ENCODE data around the gene SLC2A4.
"Not testable (repeated sequence)": the region's sequence is repeated elsewhere in the genome, so short reads cannot be mapped to it uniquely, and the experiment has no call there.

SLC2A4 gene

DNA sequence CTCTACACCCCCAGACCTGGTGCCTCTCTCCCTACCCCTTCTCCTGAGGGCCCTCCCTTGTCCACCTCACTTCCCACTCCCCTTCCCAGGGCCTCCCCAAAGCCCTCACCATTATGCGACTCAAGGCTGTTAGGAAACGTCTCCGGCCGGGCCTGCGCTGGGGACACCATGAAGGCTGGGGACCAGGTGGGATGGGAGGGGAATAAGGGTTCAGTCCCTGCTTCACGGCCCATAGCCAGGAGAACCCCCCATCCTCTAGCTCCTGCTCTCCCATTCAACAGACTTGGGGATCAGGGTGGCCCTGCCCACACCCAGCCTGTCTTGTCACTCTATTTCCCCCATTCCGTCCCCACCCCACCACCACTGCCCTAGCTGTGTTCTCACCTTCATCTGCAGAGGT lies 45.5 kb downstream of the SLC2A4 start:
- DNase-seq = no peak

DNA sequence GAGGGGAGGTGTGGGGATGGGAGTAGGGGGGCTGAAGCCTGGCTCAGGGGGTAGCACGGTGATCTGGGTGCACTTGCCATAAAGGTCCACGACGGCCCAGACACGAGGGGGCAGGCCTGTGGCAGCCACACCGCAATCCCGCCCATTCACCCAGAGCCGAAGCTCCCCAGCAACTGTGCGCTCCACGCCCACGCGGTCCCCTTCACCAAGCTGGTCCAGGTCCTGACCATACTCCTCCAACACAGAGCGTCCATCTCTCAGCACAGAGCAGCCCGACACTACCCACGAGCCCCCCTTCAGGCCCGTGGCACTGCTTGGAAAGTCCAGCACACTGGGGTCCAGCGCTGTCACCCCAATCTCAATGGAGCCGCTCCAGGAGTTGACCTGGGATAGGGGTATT lies 46.0 kb downstream of the SLC2A4 start:
- DNase-seq = no peak

DNA sequence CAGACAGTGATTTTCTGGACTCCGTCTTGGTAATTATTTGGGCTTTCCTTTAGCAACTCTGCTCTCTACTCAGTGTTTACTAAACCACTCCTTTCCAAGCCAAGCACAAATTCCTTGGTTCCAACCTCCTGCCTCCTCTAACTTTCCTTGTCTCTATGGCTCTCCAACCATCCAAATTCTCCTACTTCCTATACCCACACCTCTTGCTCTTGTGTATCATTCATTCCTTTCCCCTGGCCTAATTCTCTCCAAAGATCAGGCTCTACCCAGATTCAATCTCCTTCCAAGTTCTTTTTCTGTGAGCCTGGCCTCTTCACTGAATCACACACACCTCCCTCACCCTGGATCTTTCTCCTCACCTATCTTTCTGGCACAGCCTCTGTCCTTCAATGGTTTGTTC lies 46.5 kb downstream of the SLC2A4 start:
- no peak for DNase-seq

GRCh38 chr17:7328840-7329373 lies 47.4 kb downstream of the SLC2A4 start, which contains the start of gene NEURL4:
TSS of gene NEURL4 (minus strand) at chr17:7329335. CDS start at chr17:7329312, 23 bp downstream.
- no peak for DNase-seq

DNA sequence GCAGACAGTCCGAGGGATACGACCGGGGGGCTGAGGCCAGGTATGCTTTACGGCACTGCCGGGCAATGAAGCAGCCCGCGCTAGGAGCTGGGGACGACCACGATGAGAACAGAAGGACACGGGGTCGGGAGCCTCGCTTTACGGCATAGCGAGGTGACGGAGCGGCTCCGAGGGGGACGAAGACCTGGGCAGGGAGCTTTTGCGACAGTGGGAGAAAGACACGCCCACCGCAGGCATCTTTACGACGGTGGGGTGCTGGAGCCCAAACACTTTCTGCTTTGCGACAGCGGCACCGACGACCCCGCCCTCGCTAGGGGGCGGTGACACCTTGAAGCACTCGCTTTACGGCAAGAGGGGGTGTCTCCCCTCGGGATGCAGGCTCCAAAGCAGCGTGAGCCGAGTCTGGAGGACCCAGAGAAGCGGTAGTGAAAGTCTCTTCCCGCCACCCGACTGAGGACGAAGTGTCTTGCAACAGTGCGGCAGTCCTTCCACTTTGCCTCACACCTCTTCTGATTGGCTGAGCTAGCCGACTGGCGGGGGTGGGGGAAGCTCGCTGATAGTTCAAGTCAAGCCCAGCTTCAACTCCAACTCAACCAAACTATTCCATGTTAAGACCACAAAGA lies 48.0 kb downstream of the SLC2A4 start:
- peak; percentile 97 for DNase-seq

GRCh38 chr17:7329997-7330637 lies 48.6 kb downstream of the SLC2A4 start:
- peak; percentile 55 for DNase-seq

DNA sequence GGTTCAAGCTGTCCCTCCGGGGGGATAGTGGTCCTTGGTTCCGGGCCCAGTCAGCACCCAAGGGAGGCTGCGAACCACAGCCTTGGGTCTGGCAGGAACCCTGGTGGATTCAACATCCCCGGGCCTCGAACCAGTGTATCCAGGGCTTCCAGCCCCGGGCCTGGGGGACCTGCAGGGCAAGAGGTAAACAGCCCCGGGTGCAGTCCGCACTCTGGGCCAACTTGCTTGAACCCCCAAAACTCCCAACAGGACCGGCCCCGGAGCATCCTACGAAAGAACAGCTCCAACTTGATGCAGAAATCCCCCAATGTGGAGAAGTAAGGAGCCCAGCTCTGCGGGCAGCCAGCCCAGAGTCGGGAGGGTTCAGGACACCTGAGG lies 49.1 kb downstream of the SLC2A4 start:
- DNase-seq = no peak

- DNase-seq = no peak
Observed at GRCh38 chr17:7332111-7332510, 50.6 kb downstream of the SLC2A4 start.

GRCh38 chr17:7332600-7333069 lies 51.1 kb downstream of the SLC2A4 start:
- not testable (repeated sequence) for DNase-seq

DNA sequence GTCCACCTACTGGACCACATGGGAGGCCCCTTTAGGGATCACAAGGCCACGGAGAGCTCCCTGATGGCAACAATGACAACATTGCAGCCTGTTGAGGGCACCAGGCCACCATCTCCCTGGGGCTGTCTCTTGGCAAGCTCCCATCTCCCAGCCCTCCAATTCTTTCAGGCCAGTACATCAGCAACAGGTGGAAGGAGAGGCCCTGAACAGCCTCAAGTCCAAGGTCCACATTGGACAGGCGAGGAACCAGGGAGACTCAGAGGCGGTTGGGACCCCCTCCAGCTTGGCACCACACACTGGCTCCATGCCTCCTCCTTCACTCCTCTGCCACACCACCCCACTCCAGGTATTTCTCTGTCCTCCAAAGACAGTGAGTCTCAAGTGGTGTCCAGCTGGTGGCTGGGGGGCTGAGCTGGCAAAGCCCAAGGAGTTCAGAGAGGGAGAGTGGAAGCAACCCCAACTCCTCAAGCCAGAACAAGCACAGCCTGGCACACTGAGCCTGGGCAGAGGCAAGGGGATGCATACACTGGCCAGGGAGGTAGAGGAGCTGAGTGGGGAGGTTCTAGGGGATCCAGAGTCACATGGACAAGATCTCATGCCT lies 53.5 kb downstream of the SLC2A4 start:
- no peak for DNase-seq

DNA sequence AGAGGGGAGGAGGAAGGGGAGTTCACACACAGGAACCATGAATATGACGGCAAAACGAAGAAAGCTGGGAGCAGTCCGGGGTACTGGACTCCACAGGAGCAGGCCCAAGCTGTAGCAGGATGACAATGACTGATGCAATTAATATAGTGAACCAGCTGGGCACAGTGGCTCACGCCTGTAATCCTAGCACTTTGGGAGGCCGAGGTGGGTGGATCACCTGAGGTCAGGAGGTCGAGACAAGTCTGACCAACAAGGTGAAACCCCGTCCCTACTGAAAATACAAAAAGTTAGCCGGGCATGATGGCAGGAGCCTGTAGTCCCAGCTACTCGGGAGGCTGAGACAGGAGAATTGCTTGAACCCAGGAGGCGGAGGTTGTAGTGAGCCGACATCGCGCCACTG lies 54.2 kb downstream of the SLC2A4 start:
- DNase-seq = not testable (repeated sequence)

- no peak for DNase-seq
Observed at GRCh38 chr17:7336240-7337175, 55.0 kb downstream of the SLC2A4 start, which contains the start of gene ACAP1. TSS of gene ACAP1 (plus strand) at chr17:7336529. CDS start at chr17:7336735, 206 bp downstream.

DNA sequence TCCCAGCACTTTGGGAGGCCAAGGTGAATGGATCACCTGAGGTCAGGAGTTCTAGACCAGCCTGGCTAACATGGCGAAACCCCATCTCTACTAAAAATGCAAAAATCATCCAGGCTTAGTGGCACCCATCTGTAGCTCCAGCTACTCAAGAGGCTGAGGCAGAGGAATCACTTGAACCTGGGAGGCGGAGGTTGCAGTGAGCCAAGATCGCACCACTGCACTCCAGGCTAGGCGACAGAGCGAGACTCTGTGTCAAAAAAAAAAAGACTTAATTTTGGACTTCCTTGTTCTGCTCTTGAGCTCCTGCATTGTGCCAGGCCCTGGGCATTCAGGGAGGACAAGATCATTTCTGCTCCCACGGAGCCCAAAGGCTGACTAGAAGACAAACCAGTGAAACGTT lies 56.1 kb downstream of the SLC2A4 start:
- not testable (repeated sequence) for DNase-seq

Measured in HCEC 1CT (cell line).